ENCODE results near the gene UBA7.
"Not testable (repeated sequence)": the region's sequence is repeated elsewhere in the genome, so short reads cannot be mapped to it uniquely, and the experiment has no call there.

UBA7 gene

DNA sequence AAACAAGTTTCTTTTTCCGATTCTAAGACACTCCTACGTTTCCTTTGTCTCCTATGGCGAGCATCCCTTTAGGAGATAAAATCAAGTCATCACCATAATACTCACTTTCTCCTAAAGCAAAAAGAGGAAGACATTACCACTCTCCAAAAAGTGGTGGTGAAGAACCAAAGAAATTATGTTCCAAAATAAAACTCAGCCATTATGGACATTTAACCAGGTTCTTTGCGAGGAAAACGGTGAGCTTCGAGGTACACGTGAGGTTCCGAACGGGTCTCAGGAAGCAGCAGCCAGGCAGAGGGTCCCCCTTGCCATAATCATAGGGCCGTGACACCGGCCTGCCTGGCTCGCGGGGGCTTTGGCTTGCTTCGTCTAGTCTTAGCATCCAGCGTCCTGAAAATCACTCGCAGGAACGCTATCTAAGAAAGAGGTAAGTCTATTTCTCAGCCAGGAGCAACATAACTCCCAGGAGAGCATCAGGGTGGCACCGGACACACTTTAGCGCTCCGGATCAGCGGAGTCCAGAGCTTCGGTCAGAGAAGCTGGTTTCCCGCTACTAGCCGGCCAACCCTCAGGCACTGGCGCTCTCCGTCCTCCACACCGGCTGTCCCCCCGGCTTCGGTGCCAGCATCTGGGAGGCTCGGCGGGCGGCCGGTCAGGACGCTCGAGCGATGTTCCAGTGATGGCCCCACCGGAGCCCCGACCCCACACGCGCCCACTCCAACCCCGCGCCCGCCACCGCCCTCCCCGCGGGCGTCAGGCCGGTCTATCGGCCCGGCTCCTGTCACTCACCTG, 28.0 kb downstream of the UBA7 start:
- no peak for DNase-seq (ENCODE audit: low read depth in 2 of 2)

DNA sequence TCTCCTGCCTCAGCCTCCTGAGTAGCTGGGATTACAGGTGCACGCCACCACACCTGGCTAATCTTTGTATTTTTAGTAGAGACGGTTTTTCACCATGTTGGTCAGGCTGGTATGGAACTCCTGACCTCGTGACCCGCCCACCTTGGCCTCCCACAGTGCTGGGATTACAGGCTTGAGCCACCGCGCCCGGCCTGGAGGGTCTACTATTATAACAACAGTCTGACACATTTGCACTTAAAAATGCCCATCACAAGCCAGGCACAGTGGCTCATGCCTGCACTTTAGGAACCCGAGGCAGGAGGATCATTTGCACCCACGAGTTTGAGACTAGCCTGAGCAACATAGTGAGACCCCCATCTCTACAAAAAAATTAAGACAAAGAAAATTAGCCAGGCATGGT, 31.5 kb downstream of the UBA7 start:
- not testable (repeated sequence) for DNase-seq (ENCODE audit: low read depth in 2 of 2)

DNA sequence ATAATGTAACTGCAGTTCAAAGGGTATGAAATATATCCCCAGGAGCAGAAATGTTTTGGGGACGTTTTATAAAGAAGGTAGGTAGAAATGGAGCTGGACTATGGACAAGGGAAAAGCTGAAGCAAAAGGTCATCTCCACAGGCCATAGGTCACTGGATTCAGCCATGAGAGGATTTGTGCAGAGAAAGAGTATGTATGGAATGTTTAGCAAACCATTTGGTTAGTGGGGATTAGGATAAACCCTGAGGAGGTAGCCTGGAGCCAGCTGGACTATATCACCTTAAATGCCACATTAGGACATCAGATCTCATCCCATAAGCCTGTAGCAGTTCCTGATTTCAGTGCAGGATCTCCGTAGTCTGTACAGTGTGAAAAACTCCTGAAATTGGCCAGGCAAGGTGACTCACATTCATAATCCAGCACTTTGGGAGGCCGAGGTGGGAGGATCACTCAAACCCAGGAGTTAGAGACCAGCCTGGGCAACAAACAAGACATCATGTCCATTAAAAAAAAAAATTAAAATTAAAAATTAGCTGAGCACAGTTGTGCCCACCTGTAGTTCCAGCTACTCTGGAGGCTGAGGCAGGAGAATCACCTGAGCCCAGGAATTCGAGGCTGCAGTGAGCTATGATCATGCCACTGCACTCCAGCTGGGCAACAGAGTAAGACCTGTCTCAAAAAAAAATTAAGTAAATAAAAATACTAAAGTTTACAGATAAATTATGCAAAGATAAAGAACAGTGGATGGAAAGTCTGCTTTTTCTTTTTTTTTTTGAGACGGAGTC, 32.1 kb downstream of the UBA7 start:
- no peak for DNase-seq (ENCODE audit: low read depth in 2 of 2)

DNA sequence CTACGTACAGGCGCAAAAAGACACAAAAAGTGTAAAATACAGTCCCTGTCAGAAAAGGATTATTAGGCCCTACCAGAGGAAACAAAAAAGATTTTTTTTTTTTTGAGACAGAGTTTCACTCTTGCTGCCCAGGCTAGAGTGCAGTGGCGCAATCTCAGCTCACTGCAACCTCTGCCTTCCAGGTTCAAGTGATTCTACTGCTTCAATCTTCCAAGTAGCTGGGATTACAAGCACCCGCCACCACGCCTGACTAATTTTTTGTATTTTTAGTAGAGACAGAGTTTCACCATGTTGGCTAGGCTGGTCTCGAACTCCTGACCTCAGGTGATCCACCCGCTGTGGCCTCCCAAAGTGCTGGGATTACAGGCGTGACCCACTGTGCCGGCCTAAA, 32.8 kb downstream of the UBA7 start:
- not testable (repeated sequence) for DNase-seq (ENCODE audit: low read depth in 2 of 2)

DNA sequence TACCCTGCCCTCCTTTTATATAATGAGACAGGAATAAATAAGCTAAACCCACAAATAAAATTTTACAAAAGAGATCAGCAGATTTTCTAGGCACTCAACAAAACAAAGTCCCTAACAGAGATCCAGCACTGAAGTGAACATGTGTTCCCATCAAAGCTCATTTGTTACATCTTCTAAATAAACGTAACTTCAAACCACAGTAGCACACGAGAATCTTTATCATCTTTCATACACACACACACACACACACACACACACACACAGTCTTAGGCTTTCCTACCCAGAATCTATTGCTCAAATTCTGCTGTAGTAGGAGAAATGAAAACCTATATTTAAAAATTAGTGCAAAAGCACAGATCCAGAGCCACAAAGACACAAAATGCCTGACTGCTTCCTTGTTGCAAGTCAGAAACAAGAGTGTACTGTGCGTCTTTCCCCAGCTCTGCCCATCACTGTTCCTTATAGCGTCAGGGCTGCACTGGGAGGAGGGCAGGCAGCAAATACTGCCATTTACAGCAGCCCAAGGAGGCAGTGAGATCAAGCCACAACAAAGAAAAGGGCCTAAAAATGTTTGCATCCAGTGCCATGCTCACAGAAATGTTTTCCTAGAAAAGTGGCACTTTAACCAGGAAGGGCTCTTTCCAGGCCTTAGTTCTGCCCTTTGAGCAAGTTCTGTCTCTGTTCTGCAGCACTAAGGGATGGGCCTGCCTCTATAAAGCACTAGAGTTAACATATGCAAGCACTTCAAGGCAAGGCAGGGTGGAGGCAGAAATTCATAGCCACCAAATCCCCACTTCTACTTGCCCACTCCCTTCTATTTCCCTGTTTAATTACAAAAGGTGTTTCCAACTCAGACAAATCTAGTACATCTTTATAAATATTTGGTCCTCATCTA, 33.4 kb downstream of the UBA7 start:
- DNase-seq (ENCODE audit: low read depth in 2 of 2), result no peak

DNA sequence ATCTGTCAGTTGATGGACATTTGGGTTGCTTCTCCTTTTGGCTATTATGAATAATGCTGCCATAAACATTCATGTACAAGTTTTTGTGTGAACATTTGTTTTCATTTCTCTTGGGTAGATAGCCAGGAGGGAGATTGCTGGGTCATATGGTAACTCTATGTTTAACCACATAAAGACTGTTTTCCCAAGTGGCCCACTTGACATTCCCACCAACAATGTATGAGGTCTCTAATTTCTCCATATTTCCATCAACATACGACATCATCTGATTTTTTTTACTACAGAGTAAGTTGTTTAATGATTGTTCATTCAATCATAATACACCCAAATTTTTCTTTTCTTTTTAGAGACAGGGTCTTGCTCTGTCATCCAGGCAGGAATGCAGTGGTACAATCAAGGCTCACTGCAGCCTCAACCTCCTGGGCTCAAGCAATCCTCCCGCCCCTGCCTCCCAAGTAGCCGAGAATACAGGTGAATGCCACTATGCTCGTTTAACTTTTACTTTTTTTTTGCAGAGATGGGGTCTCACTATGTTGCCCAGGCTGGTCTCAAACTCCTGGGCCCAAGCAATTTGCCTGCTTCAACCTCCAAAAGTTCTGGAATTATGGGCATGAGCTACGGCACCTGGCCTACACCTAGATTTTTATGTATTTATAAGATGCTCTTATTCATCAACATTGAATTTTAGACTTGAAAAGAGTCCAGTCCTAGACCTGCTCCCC, 34.2 kb downstream of the UBA7 start:
- no peak for DNase-seq (ENCODE audit: low read depth in 2 of 2)

DNA sequence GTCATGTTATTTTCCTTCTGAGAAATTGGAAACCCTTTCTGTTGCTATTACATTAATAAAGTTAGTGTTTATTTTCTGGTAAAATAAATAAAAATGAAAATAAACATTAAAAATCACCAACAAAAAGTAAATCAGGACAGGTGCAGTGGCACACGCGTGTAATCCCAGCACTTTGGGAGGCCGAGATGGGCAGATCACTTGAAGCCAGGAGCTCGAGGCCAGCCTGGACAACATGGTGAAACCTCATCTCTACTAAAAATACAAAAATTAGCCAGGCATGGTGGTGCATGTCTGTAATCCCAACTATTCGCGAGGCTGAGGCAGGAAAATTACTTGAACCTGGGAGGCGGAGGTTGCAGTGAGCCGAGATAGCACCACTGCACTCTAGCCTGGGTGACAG, 37.7 kb downstream of the UBA7 start:
- DNase-seq (ENCODE audit: low read depth in 2 of 2), result not testable (repeated sequence)

DNA sequence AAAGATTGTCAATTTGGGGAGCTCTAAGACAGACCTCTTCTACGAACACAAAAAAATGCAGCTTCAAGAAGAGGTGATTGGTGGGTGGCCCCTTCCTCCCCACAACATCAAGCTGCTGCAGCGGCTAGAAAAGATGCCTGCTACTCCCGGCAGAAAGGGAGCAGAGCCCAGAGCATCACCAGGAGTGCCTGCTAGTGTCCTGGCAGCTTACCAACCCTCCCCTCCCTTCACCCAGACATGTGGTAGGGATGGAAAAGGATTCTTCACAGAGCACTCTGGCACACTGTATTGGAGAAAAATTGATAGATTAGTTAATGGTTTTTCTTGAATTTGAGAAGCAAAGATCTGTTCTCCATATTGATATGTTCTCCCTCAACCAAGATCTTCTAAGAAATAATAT, 38.2 kb downstream of the UBA7 start:
- DNase-seq (ENCODE audit: low read depth in 2 of 2), result no peak

DNA sequence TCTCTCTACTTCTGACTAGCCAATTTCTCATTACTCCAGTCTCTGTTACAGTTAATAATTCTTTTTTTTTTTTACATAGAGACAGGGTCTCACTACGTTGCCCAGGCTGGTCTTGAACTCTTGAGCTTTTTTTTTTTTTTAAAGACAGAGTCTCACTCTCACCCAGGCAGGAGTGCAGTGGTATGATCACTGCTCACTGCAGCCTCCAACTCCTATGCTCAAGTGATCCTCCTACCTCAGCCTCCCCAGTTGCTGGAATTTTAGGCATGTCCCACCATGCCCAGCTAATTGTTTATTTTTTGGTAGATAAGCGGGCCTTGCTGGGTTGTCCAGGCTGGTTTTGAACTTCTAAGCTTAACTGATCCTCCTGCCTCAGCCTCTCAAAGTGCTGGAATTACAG, 41.0 kb downstream of the UBA7 start:
- DNase-seq (ENCODE audit: low read depth in 2 of 2), result no peak

DNA sequence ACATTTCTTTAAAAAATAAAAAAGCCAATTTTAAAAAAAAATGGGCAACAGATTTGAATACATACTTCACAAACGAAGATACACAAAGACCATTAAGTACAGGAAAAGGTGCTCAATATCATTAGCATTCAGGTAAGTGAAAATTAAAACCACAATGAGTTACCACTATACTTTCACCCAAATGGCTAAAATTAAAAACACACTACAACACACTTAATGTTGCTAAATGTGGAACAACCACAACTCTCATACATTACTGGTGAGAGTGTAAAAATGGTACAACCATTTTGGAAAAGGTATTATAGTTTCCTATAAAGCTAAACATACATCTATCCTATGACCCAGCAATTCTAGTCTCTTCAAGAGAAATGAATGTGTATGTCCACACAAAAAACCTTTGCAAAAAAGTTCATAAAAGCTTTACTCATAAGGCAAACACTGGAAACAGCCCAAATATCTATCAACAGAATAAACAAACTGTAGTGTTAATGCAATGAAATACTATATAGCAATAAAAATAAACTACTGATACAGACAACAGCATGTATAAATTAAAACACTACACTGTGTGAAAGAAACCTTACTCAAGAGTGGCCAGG, 42.3 kb downstream of the UBA7 start:
- DNase-seq (ENCODE audit: low read depth in 2 of 2), result no peak

DNA sequence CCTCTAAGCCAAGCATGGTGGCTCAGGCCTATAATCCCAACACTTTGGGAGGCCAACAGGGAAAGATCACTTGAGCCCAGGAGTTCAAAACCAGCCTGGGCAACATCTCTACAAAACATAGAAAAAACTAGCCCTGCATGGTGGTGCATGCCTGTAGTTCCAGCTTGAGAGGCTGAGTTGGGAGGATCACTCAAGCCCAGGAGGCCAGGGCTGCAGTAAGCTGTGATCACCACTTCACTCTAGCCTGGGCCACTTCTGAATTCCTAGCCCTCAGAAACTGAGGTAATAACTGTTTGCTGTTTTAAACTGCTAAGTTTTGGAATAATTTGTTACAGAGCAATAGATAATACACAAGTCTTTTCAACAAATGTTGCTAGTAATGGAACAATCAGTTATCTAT, 43.8 kb downstream of the UBA7 start:
- no peak for DNase-seq (ENCODE audit: low read depth in 2 of 2)

DNA sequence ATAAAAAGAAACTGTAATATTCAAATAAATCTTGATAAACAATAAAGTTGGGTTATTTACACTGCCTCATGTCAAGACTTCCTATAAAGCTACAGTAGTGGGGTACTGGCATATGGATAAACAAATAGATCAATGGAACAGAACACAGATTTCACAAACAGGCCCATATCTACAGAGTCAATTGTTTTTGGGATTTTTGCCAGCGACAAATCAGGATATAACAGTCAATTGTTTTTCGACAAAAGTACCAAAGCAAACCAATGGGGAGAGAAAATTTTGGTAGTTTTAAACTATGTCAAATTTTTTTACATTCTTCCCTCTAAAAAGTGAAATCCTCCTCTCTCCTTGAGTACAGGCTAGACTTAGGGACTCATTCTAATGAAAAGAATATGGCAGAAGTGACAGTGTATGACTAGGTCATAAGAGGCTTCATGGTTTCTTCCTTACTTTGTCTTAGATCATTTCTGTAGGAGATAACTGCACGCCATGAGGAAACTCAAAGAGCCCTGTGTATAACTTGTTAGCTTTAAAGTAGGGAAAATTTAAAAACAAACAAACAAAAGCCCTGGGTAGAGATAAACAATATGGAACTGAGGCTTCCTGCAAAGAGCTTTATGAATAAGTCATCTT, 44.4 kb downstream of the UBA7 start:
- no peak for DNase-seq (ENCODE audit: low read depth in 2 of 2)

DNA sequence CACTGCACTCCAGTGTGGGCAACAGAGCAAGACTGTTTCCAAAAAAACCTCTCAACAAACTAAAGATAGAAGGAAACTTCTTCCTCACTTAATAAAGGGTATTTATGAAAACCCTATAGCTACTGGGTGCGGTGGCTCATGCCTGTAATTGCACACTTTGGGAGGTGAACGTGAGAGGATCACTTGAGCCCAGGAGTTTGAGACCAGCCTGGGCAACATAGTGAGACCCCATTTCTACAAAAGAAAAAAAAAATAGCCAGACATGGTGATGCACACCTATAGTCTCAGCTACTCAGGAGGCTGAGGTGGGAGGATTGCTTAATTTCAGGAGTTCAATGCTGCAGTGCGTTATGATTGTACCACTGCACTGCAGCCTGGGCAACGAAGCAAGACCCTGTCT, 49.8 kb downstream of the UBA7 start:
- DNase-seq (ENCODE audit: low read depth in 2 of 2), result no peak

DNA sequence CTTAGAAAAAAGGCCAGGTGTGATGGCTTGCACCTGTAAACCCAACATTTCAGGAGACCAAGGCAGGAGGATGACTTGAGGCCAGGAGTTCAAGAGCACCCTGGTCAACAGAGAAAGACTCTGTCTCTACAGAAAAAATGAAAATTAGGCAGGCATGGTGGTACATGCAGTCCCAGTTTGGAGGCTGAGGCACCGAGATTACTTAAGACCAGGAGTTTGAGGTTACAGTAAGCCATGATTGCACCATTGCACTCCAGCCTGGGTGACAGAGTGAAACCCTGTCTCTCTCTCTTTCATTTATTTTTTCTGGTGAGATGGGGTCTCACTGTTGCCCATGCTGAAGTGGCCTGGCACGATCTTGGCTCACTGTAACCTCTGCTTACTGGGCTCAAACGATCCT, 52.1 kb downstream of the UBA7 start:
- no peak for DNase-seq (ENCODE audit: low read depth in 2 of 2)

DNA sequence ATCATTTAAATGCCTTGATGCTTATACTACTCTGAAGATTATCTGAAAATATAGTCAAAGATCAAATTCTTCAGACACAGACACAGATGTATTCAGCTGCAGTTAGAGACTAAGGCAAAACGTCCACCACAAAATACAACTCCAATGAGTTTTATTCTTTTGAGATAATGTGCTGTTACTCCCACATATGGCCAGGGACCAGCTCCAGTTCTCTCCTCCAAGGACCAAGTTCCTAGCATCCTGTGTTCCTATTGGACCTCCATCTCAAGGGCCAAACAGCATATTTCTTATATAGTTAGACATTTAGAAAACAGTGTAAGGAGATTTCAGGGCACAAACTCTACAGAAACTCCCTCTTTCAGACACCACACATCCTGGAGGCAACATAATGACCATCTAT, 54.5 kb downstream of the UBA7 start:
- DNase-seq (ENCODE audit: low read depth in 2 of 2), result no peak

DNA sequence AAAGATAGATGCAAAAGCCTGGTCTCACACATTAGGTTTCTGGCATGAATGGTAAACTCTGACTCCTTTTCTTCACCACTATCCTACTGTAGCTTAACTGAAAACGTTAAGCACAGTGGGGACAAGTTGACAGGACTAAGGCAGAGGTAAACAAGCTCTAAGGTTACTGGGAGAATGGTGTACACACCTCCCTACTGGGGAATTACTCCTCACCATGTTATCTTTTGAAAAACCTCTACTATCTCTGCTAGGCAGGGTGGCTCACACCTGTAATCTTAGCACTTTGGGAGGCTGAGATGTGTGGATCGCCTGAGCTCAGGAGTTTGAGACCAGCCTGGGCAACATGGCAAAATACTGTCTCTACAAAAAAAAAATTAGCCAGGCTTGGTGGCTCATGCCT, 56.6 kb downstream of the UBA7 start:
- no peak for DNase-seq (ENCODE audit: low read depth in 2 of 2)

DNA sequence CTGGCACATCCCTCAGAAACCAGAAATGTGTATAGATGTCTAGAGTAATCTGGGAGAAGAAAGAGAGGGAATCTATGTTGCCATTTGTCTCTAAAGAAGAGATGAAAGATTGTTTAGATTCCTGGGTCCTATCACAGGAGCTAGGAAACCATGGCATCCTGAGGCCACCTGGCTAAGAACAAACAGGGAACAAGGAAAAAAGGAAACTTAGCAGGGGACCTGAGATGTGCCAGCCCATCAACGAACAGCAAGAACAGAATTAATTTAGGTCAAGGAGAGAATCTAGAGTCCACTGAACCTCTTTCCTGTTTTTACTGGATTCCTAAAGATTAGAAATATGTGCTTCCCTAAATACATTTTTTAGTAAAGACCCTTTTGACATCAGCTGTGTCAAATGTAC, 57.7 kb downstream of the UBA7 start:
- no peak for DNase-seq (ENCODE audit: low read depth in 2 of 2)
